PC-9 (cell line): ENCODE measurements around the gene NOXA1. TPM values are rescaled to one million over a fixed set of nuclear protein-coding genes. Genes with fewer than 3 reads are reported as not detected.
A peak's percentile ranks its signal among the peaks of the same experiment; 100 is the strongest.

ENCODE experiments used
- BruUV-seq: library from RNA; stranded (reverse); fragments of 400-500 nt; replicated peaks from 2 replicates; lab custom pipeline; 2021; lab: Mats Ljungman, UMichigan
- CTCF ChIA-PET: fragments of 300-600 bp; sonication (Branson Sonifier 250); formaldehyde crosslinking; loops from one replicate; lab custom pipeline; 2022; ENCODE audit warnings: antibody characterized with exemption; lab: Charles Lee
- POLR2A ChIA-PET: fragments of 300-600 bp; sonication (Branson Sonifier 250); formaldehyde crosslinking; loops from one replicate; lab custom pipeline; 2022; ENCODE audit warnings: antibody characterized with exemption; ENCODE audit not compliant: unreplicated experiment; lab: Charles Lee
- DNase-seq, 2 experiments: peaks; one replicate each; pipeline versions ENCODE4 v3.0.0 to v3.0.0-alpha.2; 2015 to 2022; ENCODE audit warnings: mixed read lengths in 1 of 2
- H2AFZ ChIP-seq: fragments of 200-600 bp; sonication (generic); 2 replicates; pipeline ENCODE4 v1.8.1; 2017; ENCODE audit warnings: antibody characterized with exemption
- H3F3A ChIP-seq: fragments of 200-600 bp; sonication (generic); 2 replicates; pipeline ENCODE4 v1.8.1; 2017; ENCODE audit warnings: antibody characterized with exemption, mild to moderate bottlenecking, low read depth; ENCODE audit not compliant: insufficient read depth
- H3K27ac ChIP-seq: fragments of 200-600 bp; sonication (generic); 2 replicates; pipeline ENCODE4 v1.6.1; 2016; ENCODE audit warnings: mixed run types
- H3K27me3 ChIP-seq: fragments of 200-600 bp; sonication (generic); 2 replicates; pipeline ENCODE4 v1.6.1; 2016; ENCODE audit warnings: low read depth, mixed run types; ENCODE audit not compliant: insufficient read depth
- H3K36me3 ChIP-seq: fragments of 200-600 bp; sonication (generic); 2 replicates; pipeline ENCODE4 v1.6.1; 2016; ENCODE audit warnings: low read depth, mixed run types
- H3K4me1 ChIP-seq: fragments of 200-600 bp; sonication (generic); replicated peaks from 2 replicates; pipeline ENCODE4 v1.6.1; 2016; ENCODE audit warnings: mixed run types; ENCODE audit not compliant: insufficient read depth
- H3K4me2 ChIP-seq: fragments of 200-600 bp; sonication (generic); 2 replicates; pipeline ENCODE4 v1.6.1; 2017; ENCODE audit warnings: mixed run types
- H3K4me3 ChIP-seq: fragments of 200-600 bp; sonication (generic); 2 replicates; pipeline ENCODE4 v1.6.1; 2016; ENCODE audit warnings: mixed run types
- H3K79me2 ChIP-seq: fragments of 200-600 bp; sonication (generic); 2 replicates; pipeline ENCODE4 v1.6.1; 2017; ENCODE audit warnings: low read depth, mixed run types
- H3K9me2 ChIP-seq: fragments of 200-600 bp; sonication (generic); 2 replicates; pipeline ENCODE4 v1.8.1; 2017; ENCODE audit warnings: mild to moderate bottlenecking; ENCODE audit not compliant: insufficient read depth
- H3K9me3 ChIP-seq: fragments of 200-600 bp; sonication (generic); 2 replicates; pipeline ENCODE4 v1.8.1; 2016; ENCODE audit warnings: low read depth; ENCODE audit not compliant: insufficient read depth
- H4K20me1 ChIP-seq: fragments of 200-600 bp; sonication (generic); 2 replicates; pipeline ENCODE4 v1.8.1; 2017; ENCODE audit not compliant: insufficient read depth
- EZH2 ChIP-seq: fragments of 200-600 bp; sonication (generic); IDR thresholded peaks from 2 replicates; pipeline ENCODE4 v1.8.0; 2017; ENCODE audit warnings: antibody characterized with exemption, low read depth
- intact Hi-C: fragments of 100-400 bp; cut with micrococcal nuclease; formaldehyde crosslinking; loops from one replicate; pipeline ENCODE4 v1.10.0; 2022; ENCODE audit not compliant: unreplicated experiment
- total RNA-seq: library from RNA; stranded (reverse); gene quantifications from 2 replicates; pipeline ENCODE4 v1.2.3, GENCODE V29; 2021
- TF ChIP-seq, protein P1 (sequence below): fragments of 200-600 bp; sonication (generic); conservative IDR thresholded peaks from 2 replicates; pipeline ENCODE4 v1.6.1; 2017; ENCODE audit warnings: mixed run types, antibody characterized with exemption, mild to moderate bottlenecking, moderate library complexity

NOXA1 gene
- total RNA-seq, 1 experiment from 2014 or later: 10.5 TPM

DNA sequence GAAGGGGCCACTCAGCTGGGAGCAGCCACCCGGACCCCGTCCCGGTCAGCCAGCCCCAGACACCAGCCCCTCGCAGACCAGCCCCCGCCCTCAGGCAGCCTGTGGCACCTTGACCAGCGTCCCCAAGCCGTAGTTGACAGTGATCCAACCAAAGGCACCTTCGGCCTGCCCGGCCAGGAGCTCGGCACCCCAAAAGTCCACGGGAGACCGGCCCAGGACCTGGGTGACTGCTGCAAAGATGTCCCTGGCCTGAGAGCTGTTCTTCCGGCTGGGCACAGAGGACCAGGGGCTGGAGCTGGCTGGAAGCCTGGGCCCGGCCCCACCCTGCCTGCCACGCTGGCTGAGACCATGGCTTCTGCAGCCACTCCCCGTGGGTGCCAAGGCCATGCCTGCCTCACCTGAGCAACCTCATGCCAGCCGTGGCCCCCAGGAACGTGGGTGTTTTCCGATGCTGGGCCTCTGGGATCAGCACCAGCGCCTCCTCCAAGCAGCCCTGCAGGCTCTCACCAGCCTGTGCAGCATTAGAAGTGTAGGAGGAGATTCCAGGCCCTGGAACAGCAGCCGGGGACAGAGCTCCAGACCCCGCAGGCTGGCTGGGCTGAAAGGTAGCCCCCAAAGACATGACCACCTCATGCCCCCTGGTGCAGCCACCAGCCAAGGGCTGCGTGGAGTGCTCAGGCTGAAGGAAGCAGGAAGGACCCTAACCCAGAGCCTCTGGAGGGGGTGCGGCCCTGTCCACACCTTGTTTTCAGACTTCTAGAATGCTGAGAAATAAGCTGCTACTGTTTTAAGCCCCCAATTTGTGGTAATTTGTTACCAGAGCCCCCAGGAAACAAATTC, 13.8 kb downstream of the NOXA1 start:
- no peaks in the 10 kb centered on the region for H3K27me3 ChIP-seq
- no peaks in the 10 kb centered on the region for H3K79me2 ChIP-seq
- H3K36me3 ChIP-seq: no peaks in the 10 kb centered on the region
- peak overlapping the region; percentile 49 for H3K4me2 ChIP-seq
- H4K20me1 ChIP-seq: 0 out of 2 replicates have a peak, but pooled peaks cover under 1% of the 10 kb centered on the region
- no peaks in the 10 kb centered on the region for H3K9me2 ChIP-seq
- peaks cover 9% of the 10 kb centered on the region; the same call in 1 of the 2 replicates for H3F3A ChIP-seq
- no peak overlapping the region for H3K4me3 ChIP-seq
- H3K27ac ChIP-seq: no peak overlapping the region
- H3K4me1 ChIP-seq: peaks cover 18% of the 10 kb centered on the region
- no peaks in the 10 kb centered on the region for H3K9me3 ChIP-seq
- TSS peak; percentile 24 for BruUV-seq
- no peak overlapping the region for H2AFZ ChIP-seq
- ChIA-PET CTCF (interaction anchor here (1.0 kb wide), 1 partner anchor 14 kb away, joined by 7 read pairs; the partner anchor contains the start of genes EXD3 and NOXA1), POLR2A (interaction anchor here (0.5 kb wide), 1 partner anchor 391 kb away, joined by 5 read pairs; no protein-coding TSS in a partner anchor)
- no peak for DNase-seq
- no peak for TF ChIP-seq EZH2
- TF ChIP-seq, protein P1, sequence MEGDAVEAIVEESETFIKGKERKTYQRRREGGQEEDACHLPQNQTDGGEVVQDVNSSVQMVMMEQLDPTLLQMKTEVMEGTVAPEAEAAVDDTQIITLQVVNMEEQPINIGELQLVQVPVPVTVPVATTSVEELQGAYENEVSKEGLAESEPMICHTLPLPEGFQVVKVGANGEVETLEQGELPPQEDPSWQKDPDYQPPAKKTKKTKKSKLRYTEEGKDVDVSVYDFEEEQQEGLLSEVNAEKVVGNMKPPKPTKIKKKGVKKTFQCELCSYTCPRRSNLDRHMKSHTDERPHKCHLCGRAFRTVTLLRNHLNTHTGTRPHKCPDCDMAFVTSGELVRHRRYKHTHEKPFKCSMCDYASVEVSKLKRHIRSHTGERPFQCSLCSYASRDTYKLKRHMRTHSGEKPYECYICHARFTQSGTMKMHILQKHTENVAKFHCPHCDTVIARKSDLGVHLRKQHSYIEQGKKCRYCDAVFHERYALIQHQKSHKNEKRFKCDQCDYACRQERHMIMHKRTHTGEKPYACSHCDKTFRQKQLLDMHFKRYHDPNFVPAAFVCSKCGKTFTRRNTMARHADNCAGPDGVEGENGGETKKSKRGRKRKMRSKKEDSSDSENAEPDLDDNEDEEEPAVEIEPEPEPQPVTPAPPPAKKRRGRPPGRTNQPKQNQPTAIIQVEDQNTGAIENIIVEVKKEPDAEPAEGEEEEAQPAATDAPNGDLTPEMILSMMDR: no peak
- intact Hi-C loops: loop anchor here (10.0 kb wide), 1 partner anchor 178 kb away; the partner anchor contains the start of gene EHMT1

DNA sequence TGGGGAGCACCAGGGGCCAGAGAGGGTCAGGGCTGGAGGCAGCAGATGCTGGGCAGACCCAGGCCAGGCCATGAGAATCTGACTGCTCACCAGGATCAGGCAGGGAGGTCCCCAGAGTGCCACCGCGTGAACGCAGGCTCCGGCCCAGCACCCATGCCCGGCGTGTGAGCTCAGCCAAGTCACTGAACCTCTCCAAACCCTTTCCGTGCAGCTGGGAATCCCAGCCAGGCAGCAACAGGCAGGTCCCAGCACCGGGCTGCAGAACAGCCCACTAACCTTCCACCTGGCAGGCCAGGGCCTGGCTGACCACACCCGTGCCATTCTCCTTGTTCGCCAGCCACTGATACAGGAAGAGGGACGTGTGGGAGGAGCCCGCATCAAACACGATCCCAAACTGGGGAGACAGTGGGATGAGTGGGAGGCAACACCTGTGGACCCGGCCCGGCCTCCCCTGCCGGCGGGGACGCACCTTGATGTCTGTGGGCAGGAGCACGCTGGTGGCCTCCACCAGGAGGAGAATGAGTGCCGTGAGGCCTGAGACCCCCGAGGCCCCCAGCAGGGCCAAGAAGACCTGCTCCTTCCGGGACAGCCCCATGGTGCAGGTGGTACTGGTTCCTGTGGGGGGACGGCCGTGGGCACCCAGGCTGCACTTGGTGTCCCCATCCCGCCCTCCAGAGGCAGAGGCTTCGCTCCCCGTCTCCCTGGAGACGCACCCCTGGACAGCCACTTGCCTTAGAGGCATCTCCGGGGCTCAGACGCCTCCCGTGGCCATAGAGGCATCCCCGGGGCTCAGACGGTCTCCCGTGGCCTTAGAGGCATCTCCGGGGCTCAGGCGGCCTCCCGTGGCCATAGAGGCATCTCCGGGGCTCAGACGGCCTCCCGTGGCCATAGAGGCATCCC, 14.7 kb downstream of the NOXA1 start:
- no peaks in the 10 kb centered on the region for H3K9me3 ChIP-seq
- 0 out of 2 replicates have a peak, but pooled peaks cover 3% of the 10 kb centered on the region for H4K20me1 ChIP-seq
- intact Hi-C loops: loop anchor here (10.0 kb wide), 1 partner anchor 177 kb away; the partner anchor contains the start of gene EHMT1
- H3F3A ChIP-seq: peaks cover 18% of the 10 kb centered on the region; the same call in 1 of the 2 replicates
- H2AFZ ChIP-seq: no peak overlapping the region
- TF ChIP-seq, protein P1: no peak
- TF ChIP-seq EZH2: no peak
- CTCF ChIA-PET: no interaction called here
- no peak overlapping the region for H3K4me3 ChIP-seq
- no peak overlapping the region for H3K4me2 ChIP-seq
- no peaks in the 10 kb centered on the region for H3K79me2 ChIP-seq
- no peaks in the 10 kb centered on the region for H3K36me3 ChIP-seq
- POLR2A ChIA-PET: no interaction called here
- no peaks in the 10 kb centered on the region for H3K27me3 ChIP-seq
- H3K4me1 ChIP-seq: peaks cover 22% of the 10 kb centered on the region
- no peak overlapping the region for H3K27ac ChIP-seq
- no peaks in the 10 kb centered on the region for H3K9me2 ChIP-seq
- no TSS peak for BruUV-seq
- DNase-seq: peak in 1 of 2 experiments; percentile 49
